ENCODE data around the gene AGXT. TPM values are rescaled to one million over a fixed set of nuclear protein-coding genes. Genes with fewer than 3 reads are reported as not detected.

AGXT gene
- total RNA-seq, 6 experiments from 2014 or later, result 744 to 1,833 (median 1,254) TPM

GRCh38 chr2:240833724-240834285, 34.8 kb upstream of the AGXT start:
- ATAC-seq, result peak; percentile 16 to 59 (median 50)
- no peaks in the 10 kb centered on the region for H3K36me3 ChIP-seq
- no peak overlapping the region for H3K27ac ChIP-seq
- H3K4me3 ChIP-seq, result no peak overlapping the region
- no peak for TF ChIP-seq POLR2A (IDR thresholded peaks at IDR 0.05)
- no peak for TF ChIP-seq CTCF (IDR thresholded peaks at IDR 0.05)
- peaks cover 0 to 6% (median 2%) of the 10 kb centered on the region in 4 donors for H3K4me1 ChIP-seq
- intact Hi-C loops (cut with DNase I), result no loop called here
- H3K27me3 ChIP-seq, result no peaks in the 10 kb centered on the region
- H3K9me3 ChIP-seq, result no peaks in the 10 kb centered on the region
- 92% methylated on average over 4 of the region's 8 CpGs for whole genome bisulfite sequencing (ENCODE audit: insufficient coverage, low coverage, low lambda C conversion rate, missing lambda C conversion rate)
- peak in 1 of 3 donors; percentile 54 for DNase-seq

DNA sequence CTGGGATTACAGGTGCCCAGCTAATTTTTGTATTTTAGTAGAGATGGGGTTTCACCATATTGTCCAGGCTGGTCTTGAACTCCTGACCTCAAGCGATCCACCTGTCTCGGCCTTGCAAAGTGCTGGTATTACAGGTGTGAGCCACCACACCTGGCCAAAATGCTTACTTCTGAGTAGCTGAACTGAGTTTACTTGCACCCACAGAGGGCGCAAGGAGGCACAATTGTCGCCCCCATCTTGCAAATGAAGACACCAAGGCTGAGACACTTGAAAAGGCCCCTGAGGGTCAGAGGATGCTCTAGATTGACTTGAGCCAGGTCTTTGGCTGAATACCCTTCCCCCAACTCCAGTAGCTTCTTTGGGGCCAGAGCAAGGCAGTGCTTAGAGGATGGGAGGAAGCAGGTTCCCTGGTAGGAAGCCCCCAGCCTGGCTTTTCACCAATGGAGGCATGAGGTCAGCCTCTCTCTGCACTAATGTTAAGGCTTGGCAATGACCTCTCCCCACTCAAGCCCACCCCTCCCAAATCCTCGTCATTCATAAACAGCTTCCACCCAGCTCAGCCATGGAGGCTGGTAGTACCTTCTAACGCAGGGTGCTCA, 34.1 kb upstream of the AGXT start:
- intact Hi-C loops (cut with DNase I), result no loop called here
- Histone ChIP-seq H3K4me1 (peaks cover 0 to 6% (median 2%) of the 10 kb centered on the region in 4 donors), H3K36me3 (no peaks in the 10 kb centered on the region), H3K27ac (no peak overlapping the region), H3K9me3 (no peaks in the 10 kb centered on the region), H3K27me3 (no peaks in the 10 kb centered on the region), H3K4me3 (no peak overlapping the region)
- 83% methylated on average over 1 of the region's 6 CpGs for WGBS (ENCODE audit: insufficient coverage, low coverage, low lambda C conversion rate, missing lambda C conversion rate)
- ATAC-seq (no peak), DNase-seq (no peak)
- TF ChIP-seq CTCF (IDR thresholded peaks at IDR 0.05) (no peak), POLR2A (IDR thresholded peaks at IDR 0.05) (no peak)

- H3K27ac ChIP-seq, result no peak overlapping the region
- no peaks in the 10 kb centered on the region for H3K9me3 ChIP-seq
- intact Hi-C loops (cut with DNase I), result no loop called here
- peaks cover 0 to 6% (median 2%) of the 10 kb centered on the region in 4 donors for H3K4me1 ChIP-seq
- H3K36me3 ChIP-seq, result no peaks in the 10 kb centered on the region
- H3K27me3 ChIP-seq, result no peaks in the 10 kb centered on the region
- TF ChIP-seq CTCF (IDR thresholded peaks at IDR 0.05), result no peak
- TF ChIP-seq POLR2A (IDR thresholded peaks at IDR 0.05), result no peak
- DNase-seq (no peak), ATAC-seq (no peak)
- whole genome bisulfite sequencing (ENCODE audit: insufficient coverage, low coverage, low lambda C conversion rate, missing lambda C conversion rate), result 92% methylated on average over 8 of the region's 9 CpGs
- H3K4me3 ChIP-seq, result no peak overlapping the region
Measured at GRCh38 chr2:240835528-240835927, 33.1 kb upstream of the AGXT start.

DNA sequence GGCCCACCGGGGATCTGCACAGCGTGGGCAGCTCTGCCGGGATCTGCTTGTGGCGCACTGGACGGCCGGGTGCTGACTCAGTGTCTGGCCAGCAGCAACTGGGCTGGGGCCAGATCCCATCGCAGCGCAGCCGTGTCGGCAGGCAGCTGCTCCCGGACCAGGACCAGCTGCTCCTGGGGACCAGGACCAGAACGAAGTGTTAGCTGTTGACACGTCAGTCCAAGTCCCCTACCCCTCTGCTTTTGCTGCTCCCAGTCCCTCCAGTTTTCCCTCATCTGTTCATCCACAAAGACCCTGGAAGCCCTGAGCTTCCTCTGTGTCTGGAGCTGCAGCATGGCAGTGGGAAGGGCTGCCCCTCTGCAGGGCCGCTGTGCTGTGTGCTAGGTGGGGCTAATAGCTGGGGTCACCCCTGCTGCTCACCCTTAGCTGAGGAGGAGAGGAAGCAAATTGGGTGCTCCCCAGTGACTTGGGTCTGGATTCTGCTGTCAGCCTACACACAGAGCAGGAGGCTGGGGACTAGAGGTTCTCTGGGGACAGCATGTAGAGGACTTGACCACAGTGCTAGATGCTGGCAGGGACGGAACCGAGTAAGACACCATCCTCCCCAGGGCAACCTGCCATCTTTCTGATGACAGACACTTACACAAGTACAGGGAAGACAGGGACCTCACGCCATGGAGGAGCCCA, 31.7 kb upstream of the AGXT start:
- intact Hi-C loops (cut with DNase I), result no loop called here
- no peaks in the 10 kb centered on the region for H3K9me3 ChIP-seq
- H3K4me1 ChIP-seq, result peaks cover 0 to 1% (median under 1%) of the 10 kb centered on the region in 4 donors
- no peak for DNase-seq
- 77% methylated on average over 5 of the region's 17 CpGs for WGBS (ENCODE audit: insufficient coverage, low coverage, low lambda C conversion rate, missing lambda C conversion rate)
- H3K27me3 ChIP-seq, result no peaks in the 10 kb centered on the region
- no peak overlapping the region for H3K4me3 ChIP-seq
- ATAC-seq, result no peak
- H3K36me3 ChIP-seq, result no peaks in the 10 kb centered on the region
- no peak overlapping the region for H3K27ac ChIP-seq
- TF ChIP-seq POLR2A (IDR thresholded peaks at IDR 0.05), result no peak
- TF ChIP-seq CTCF (IDR thresholded peaks at IDR 0.05), result no peak

All from right lobe of liver (tissue), 6 donors.